ENCODE data around the gene PRKAR1A.

The PRKAR1A gene

DNA sequence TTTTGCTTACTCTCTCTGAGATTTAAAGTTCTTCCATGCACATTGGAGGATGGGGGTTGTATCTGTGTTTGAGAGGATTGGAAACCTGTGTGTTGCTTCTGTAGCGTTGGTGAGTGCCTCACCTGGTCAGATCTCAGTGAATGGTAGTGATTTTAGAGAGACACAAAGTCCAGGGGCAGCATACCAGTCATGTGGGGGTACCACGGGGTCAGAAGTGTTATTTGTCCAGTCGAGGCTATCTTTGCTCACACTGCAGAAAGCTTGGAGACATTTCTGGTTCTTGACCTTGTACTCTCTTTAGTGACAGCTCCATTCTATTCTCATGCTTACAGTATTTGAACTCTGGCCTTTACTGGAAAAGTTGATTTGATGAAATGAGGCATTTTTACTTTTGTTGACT lies 23.7 kb downstream of the PRKAR1A start:
- WGBS, 2 donors (ENCODE audit: extremely low coverage in 2 of 2, insufficient read length in 2 of 2, insufficient replicate concordance in 1 of 2): no CpG with 5 or more reads among the region's 3 CpGs
- H2BK15ac ChIP-seq (ENCODE audit: low read length): no peak overlapping the region
- no peak overlapping the region for H3K27ac ChIP-seq (replicated peaks; ENCODE audit: low read length)

DNA sequence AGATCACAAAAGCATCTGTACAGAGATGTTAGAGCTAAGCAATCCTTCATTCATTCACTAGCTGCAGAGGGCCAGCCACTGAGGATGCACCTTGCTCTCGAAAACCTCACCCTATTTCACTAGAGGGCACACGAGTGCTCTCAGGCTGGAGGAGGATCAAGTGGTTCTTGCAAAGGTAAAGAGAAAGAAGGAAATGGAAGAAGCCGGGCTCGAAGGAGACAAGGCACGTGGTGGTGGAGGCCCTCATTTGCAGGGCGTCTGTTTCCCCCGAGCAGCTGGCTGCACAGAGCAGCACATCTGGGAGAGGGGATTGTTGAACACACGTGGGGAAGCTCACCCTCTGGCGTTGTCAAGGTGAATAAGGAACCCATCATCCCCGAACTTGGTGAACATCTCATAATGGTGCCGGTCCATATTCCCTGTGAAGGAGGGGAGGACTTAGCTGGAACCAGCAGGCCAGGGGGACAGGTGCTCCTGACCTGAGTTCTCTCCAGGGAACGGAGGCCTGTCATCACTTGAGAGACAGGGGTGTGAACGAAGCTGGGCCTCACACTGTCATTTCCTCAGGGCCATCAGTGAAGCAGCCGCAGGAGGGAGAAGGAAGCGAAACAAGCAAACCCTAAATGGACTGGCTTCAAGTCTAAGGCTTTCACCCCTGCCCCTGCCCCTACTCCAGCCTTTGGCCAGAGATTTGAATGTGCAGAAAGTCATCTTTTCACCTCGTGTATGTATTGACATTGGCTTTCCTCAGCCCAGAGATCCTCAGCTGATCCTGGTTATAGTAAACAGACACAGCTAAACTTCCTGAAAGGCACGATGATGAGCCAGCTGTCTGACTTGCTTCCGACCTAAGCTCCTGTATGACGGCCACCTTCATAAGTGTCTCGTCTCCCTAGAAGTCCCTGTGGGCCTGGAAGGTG lies 27.6 kb downstream of the PRKAR1A start:
- H3K14ac ChIP-seq (ENCODE audit: low read length): no peak overlapping the region
- no peak overlapping the region for H2AFZ ChIP-seq (ENCODE audit: low read length)
- no peak overlapping the region for H4K91ac ChIP-seq (ENCODE audit: low read depth, low read length, poor library complexity)
- H3K23ac ChIP-seq (ENCODE audit: low read depth, low read length, poor library complexity): no peak overlapping the region
- peak; percentile 4 for DNase-seq (ENCODE audit: low spot score)
- no CpG with 5 or more reads among the region's 20 CpGs for WGBS, 2 donors (ENCODE audit: extremely low coverage in 2 of 2, insufficient read length in 2 of 2, insufficient replicate concordance in 1 of 2)
- no peaks in the 10 kb centered on the region for H3K79me1 ChIP-seq (ENCODE audit: low read depth, low read length)
- H4K8ac ChIP-seq (ENCODE audit: low read depth, low read length): no peak overlapping the region
- H3K9me3 ChIP-seq (replicated peaks in 1 of 2; ENCODE audit: control insufficient read depth in 2 of 2, insufficient read depth in 1 of 2, low read depth in 1 of 2, low read length in 2 of 2): no peaks in the 10 kb centered on the region
- H3K4me1 ChIP-seq (ENCODE audit: control insufficient read depth in 2 of 2, insufficient read depth in 1 of 2, low read depth in 1 of 2, low read length in 2 of 2): no peaks in the 10 kb centered on the region
- no peak overlapping the region for H3K4me3 ChIP-seq (ENCODE audit: low read length in 2 of 2)
- H3K4ac ChIP-seq (ENCODE audit: low read length): no peak overlapping the region
- H2BK5ac ChIP-seq (ENCODE audit: low read length): no peak overlapping the region
- no peaks in the 10 kb centered on the region for H3K27me3 ChIP-seq (ENCODE audit: control insufficient read depth in 3 of 3, insufficient read depth in 3 of 3, low read depth in 1 of 3, low read length in 3 of 3)
- no peak overlapping the region for H3K27ac ChIP-seq (replicated peaks; ENCODE audit: low read length)
- H3K4me2 ChIP-seq (ENCODE audit: insufficient read depth, low read length, poor library complexity, severe bottlenecking): no peak overlapping the region
- H3K18ac ChIP-seq (ENCODE audit: low read length): no peak overlapping the region
- H3K36me3 ChIP-seq (replicated peaks in 1 of 2; ENCODE audit: control insufficient read depth in 2 of 2, insufficient read depth in 2 of 2, low read length in 2 of 2): peaks cover 11 to 58% of the 10 kb centered on the region in 2 donors
- no peak overlapping the region for H3K9ac ChIP-seq (ENCODE audit: low read depth, low read length, poor library complexity)
- H2BK12ac ChIP-seq (ENCODE audit: low read length): no peak overlapping the region
- no peak overlapping the region for H2AK5ac ChIP-seq (ENCODE audit: low read depth, low read length)
- H2BK15ac ChIP-seq (ENCODE audit: low read length): no peak overlapping the region
- no peak overlapping the region for H2BK120ac ChIP-seq (ENCODE audit: low read depth, low read length)

More for the DNA sequence above, 23.7 kb downstream of the PRKAR1A start:
- no peak overlapping the region for H2AFZ ChIP-seq (ENCODE audit: low read length)
- no peak overlapping the region for H3K4ac ChIP-seq (ENCODE audit: low read length)
- H2AK5ac ChIP-seq (ENCODE audit: low read depth, low read length): no peak overlapping the region
- no peak overlapping the region for H4K91ac ChIP-seq (ENCODE audit: low read depth, low read length, poor library complexity)
- H3K36me3 ChIP-seq (replicated peaks in 1 of 2; ENCODE audit: control insufficient read depth in 2 of 2, insufficient read depth in 2 of 2, low read length in 2 of 2): peaks cover 15 to 94% of the 10 kb centered on the region in 2 donors
- H3K9ac ChIP-seq (ENCODE audit: low read depth, low read length, poor library complexity): no peak overlapping the region
- H3K14ac ChIP-seq (ENCODE audit: low read length): no peak overlapping the region
- no peak overlapping the region for H4K8ac ChIP-seq (ENCODE audit: low read depth, low read length)
- no peak overlapping the region for H2BK5ac ChIP-seq (ENCODE audit: low read length)
- no peak overlapping the region for H2BK120ac ChIP-seq (ENCODE audit: low read depth, low read length)
- H3K9me3 ChIP-seq (replicated peaks in 1 of 2; ENCODE audit: control insufficient read depth in 2 of 2, insufficient read depth in 1 of 2, low read depth in 1 of 2, low read length in 2 of 2): no peaks in the 10 kb centered on the region
- H3K18ac ChIP-seq (ENCODE audit: low read length): no peak overlapping the region
- H2BK12ac ChIP-seq (ENCODE audit: low read length): no peak overlapping the region
- H3K4me1 ChIP-seq (ENCODE audit: control insufficient read depth in 2 of 2, insufficient read depth in 1 of 2, low read depth in 1 of 2, low read length in 2 of 2): no peaks in the 10 kb centered on the region
- no peak overlapping the region for H3K4me2 ChIP-seq (ENCODE audit: insufficient read depth, low read length, poor library complexity, severe bottlenecking)
- H3K23ac ChIP-seq (ENCODE audit: low read depth, low read length, poor library complexity): no peak overlapping the region
- no peak overlapping the region for H3K4me3 ChIP-seq (ENCODE audit: low read length in 2 of 2)
- no peak for DNase-seq (ENCODE audit: low spot score)
- no peaks in the 10 kb centered on the region for H3K27me3 ChIP-seq (ENCODE audit: control insufficient read depth in 3 of 3, insufficient read depth in 3 of 3, low read depth in 1 of 3, low read length in 3 of 3)
- no peaks in the 10 kb centered on the region for H3K79me1 ChIP-seq (ENCODE audit: low read depth, low read length)

DNA sequence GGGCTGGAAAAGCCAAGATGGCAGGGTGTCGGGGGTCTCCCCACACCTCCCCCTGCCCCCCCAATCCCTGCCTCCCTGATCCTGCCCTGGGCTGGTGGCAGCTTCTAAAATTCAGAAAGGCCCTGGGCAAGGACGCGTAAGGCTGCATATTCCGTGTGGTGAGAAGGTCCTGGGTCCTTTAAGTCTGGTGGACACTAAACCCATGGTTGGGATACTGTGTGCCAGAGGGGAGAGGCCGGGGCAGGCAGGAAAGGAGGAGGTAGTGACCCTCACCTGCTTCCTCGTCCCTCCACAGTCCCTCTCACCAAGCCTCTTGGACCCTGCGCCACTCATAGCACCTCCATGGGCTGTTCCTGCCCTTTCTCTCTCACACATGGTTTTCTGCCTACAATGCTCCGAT lies 28.8 kb downstream of the PRKAR1A start:
- Histone ChIP-seq H2AFZ (ENCODE audit: low read length) (no peak overlapping the region), H2AK5ac (ENCODE audit: low read depth, low read length) (no peak overlapping the region), H3K4me3 (ENCODE audit: low read length in 2 of 2) (no peak overlapping the region), H2BK12ac (ENCODE audit: low read length) (no peak overlapping the region), H3K36me3 (replicated peaks in 1 of 2; ENCODE audit: control insufficient read depth in 2 of 2, insufficient read depth in 2 of 2, low read length in 2 of 2) (peaks cover 11 to 46% of the 10 kb centered on the region in 2 donors), H2BK15ac (ENCODE audit: low read length) (no peak overlapping the region), H3K4ac (ENCODE audit: low read length) (no peak overlapping the region), H3K9me3 (replicated peaks in 1 of 2; ENCODE audit: control insufficient read depth in 2 of 2, insufficient read depth in 1 of 2, low read depth in 1 of 2, low read length in 2 of 2) (no peaks in the 10 kb centered on the region), H3K27ac (replicated peaks; ENCODE audit: low read length) (no peak overlapping the region), H2BK120ac (ENCODE audit: low read depth, low read length) (no peak overlapping the region), H4K91ac (ENCODE audit: low read depth, low read length, poor library complexity) (no peak overlapping the region), H3K18ac (ENCODE audit: low read length) (no peak overlapping the region), H3K27me3 (ENCODE audit: control insufficient read depth in 3 of 3, insufficient read depth in 3 of 3, low read depth in 1 of 3, low read length in 3 of 3) (no peaks in the 10 kb centered on the region), H3K9ac (ENCODE audit: low read depth, low read length, poor library complexity) (no peak overlapping the region), H4K8ac (ENCODE audit: low read depth, low read length) (no peak overlapping the region), H3K14ac (ENCODE audit: low read length) (no peak overlapping the region), H3K4me2 (ENCODE audit: insufficient read depth, low read length, poor library complexity, severe bottlenecking) (no peak overlapping the region), H3K4me1 (ENCODE audit: control insufficient read depth in 2 of 2, insufficient read depth in 1 of 2, low read depth in 1 of 2, low read length in 2 of 2) (no peaks in the 10 kb centered on the region), H3K79me1 (ENCODE audit: low read depth, low read length) (no peaks in the 10 kb centered on the region), H3K23ac (ENCODE audit: low read depth, low read length, poor library complexity) (peak overlapping the region; percentile 29), H2BK5ac (ENCODE audit: low read length) (no peak overlapping the region)
- no CpG with 5 or more reads among the region's 8 CpGs for WGBS, 2 donors (ENCODE audit: extremely low coverage in 2 of 2, insufficient read length in 2 of 2, insufficient replicate concordance in 1 of 2)
- DNase-seq (ENCODE audit: low spot score): no peak

DNA sequence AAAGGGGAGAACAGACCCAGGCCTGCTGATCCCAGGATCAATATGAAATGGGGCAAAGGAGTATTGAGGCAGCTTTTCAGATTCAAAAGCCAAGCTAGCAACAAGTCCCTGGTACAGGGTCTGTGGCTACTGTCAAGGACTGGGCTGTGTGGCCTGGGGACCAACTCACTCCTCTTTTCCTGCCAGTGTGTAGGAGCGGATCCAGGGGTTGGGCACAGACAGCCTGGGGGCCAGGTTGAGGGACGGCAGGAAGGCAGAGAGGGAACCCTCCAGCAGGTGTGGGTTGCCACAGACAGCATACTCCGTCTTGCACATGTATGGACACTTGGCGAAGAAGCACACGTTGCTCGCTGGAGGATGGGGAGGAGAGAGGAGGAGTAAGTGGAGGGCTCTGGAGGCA lies 29.6 kb downstream of the PRKAR1A start:
- no peak overlapping the region for H2BK120ac ChIP-seq (ENCODE audit: low read depth, low read length)
- no peak overlapping the region for H2BK15ac ChIP-seq (ENCODE audit: low read length)
- no peak overlapping the region for H2AK5ac ChIP-seq (ENCODE audit: low read depth, low read length)
- H3K14ac ChIP-seq (ENCODE audit: low read length): no peak overlapping the region
- no peaks in the 10 kb centered on the region for H3K4me1 ChIP-seq (ENCODE audit: control insufficient read depth in 2 of 2, insufficient read depth in 1 of 2, low read depth in 1 of 2, low read length in 2 of 2)
- no peak overlapping the region for H4K8ac ChIP-seq (ENCODE audit: low read depth, low read length)
- no peak overlapping the region for H3K9ac ChIP-seq (ENCODE audit: low read depth, low read length, poor library complexity)
- no peak overlapping the region for H3K4me2 ChIP-seq (ENCODE audit: insufficient read depth, low read length, poor library complexity, severe bottlenecking)
- peaks cover 11 to 37% of the 10 kb centered on the region in 2 donors for H3K36me3 ChIP-seq (replicated peaks in 1 of 2; ENCODE audit: control insufficient read depth in 2 of 2, insufficient read depth in 2 of 2, low read length in 2 of 2)
- no peaks in the 10 kb centered on the region for H3K79me1 ChIP-seq (ENCODE audit: low read depth, low read length)
- no peaks in the 10 kb centered on the region for H3K27me3 ChIP-seq (ENCODE audit: control insufficient read depth in 3 of 3, insufficient read depth in 3 of 3, low read depth in 1 of 3, low read length in 3 of 3)
- H4K91ac ChIP-seq (ENCODE audit: low read depth, low read length, poor library complexity): no peak overlapping the region
- no peaks in the 10 kb centered on the region for H3K9me3 ChIP-seq (replicated peaks in 1 of 2; ENCODE audit: control insufficient read depth in 2 of 2, insufficient read depth in 1 of 2, low read depth in 1 of 2, low read length in 2 of 2)
- no peak overlapping the region for H2BK12ac ChIP-seq (ENCODE audit: low read length)
- no peak for DNase-seq (ENCODE audit: low spot score)
- peak overlapping the region; percentile 16 for H3K23ac ChIP-seq (ENCODE audit: low read depth, low read length, poor library complexity)
- H3K18ac ChIP-seq (ENCODE audit: low read length): no peak overlapping the region
- no peak overlapping the region for H2AFZ ChIP-seq (ENCODE audit: low read length)
- H3K27ac ChIP-seq (replicated peaks; ENCODE audit: low read length): no peak overlapping the region
- no CpG with 5 or more reads among the region's 6 CpGs for WGBS, 2 donors (ENCODE audit: extremely low coverage in 2 of 2, insufficient read length in 2 of 2, insufficient replicate concordance in 1 of 2)
- H3K4ac ChIP-seq (ENCODE audit: low read length): no peak overlapping the region
- no peak overlapping the region for H3K4me3 ChIP-seq (ENCODE audit: low read length in 2 of 2)
- H2BK5ac ChIP-seq (ENCODE audit: low read length): no peak overlapping the region

Data from neuronal stem cell (in vitro differentiated cells).